CD14-positive monocyte (primary cell): ENCODE data around the gene PRDM5. TPM values are rescaled to one million over a fixed set of nuclear protein-coding genes. Genes with fewer than 3 reads are reported as not detected.

Experiments used
- DNase-seq, 3 donors: peaks; one replicate each; pipeline ENCODE4 v3.0.0-alpha.2; 2011 to 2022
- H2AFZ ChIP-seq: 2 replicates; pipeline ENCODE4 v1.6.0; 2012; ENCODE audit warnings: mild to moderate bottlenecking, low read depth, low read length, inconsistent platforms; ENCODE audit not compliant: insufficient read depth, poor library complexity, severe bottlenecking
- H3K27ac ChIP-seq, 2 donors: 1 replicate in 1 of 2; 2 replicates in 1 of 2; pipeline ENCODE4 v1.5.1; 2012 to 2013; ENCODE audit warnings: low read length in 2 of 2, control low read depth in 1 of 2, inconsistent platforms in 1 of 2, low read depth in 1 of 2, mild to moderate bottlenecking in 1 of 2
- H3K27me3 ChIP-seq, 2 donors: one replicate each; pipeline versions ENCODE4 v1.6.0 to v1.6.1; 2011 to 2013; ENCODE audit warnings: low read length in 2 of 2; ENCODE audit not compliant: control insufficient read depth in 2 of 2, insufficient read depth in 2 of 2
- H3K36me3 ChIP-seq, 2 donors: replicated peaks in 1 of 2; 1 replicate in 1 of 2; 2 replicates in 1 of 2; pipeline versions ENCODE4 v1.5.1 to v1.6.1; 2012 to 2013; ENCODE audit warnings: low read length in 2 of 2, control low read depth in 1 of 2, inconsistent platforms in 1 of 2, mild to moderate bottlenecking in 1 of 2; ENCODE audit not compliant: insufficient read depth in 2 of 2, control insufficient read depth in 1 of 2
- H3K4me1 ChIP-seq, 2 donors: 1 replicate in 1 of 2; 2 replicates in 1 of 2; pipeline versions ENCODE4 v1.5.1 to v1.6.1; 2012 to 2013; ENCODE audit warnings: low read length in 2 of 2, control low read depth in 1 of 2, inconsistent platforms in 1 of 2, mild to moderate bottlenecking in 1 of 2, moderate library complexity in 1 of 2; ENCODE audit not compliant: insufficient read depth in 2 of 2, control insufficient read depth in 1 of 2
- H3K4me2 ChIP-seq: replicated peaks from 2 replicates; pipeline ENCODE3; 2012; ENCODE audit warnings: low read length, moderate library complexity, mild to moderate bottlenecking; ENCODE audit not compliant: poor library complexity, severe bottlenecking; ENCODE audit errors: extremely low read depth
- H3K4me3 ChIP-seq, 3 experiments: fragments of 200-600 bp in 1 of 3; sonication (generic) in 1 of 3; replicated peaks in 1 of 3; 1 replicate in 2 of 3; 2 replicates in 1 of 3; pipeline ENCODE4 v1.5.1; 2011 to 2013; ENCODE audit warnings: low read length in 3 of 3, mild to moderate bottlenecking in 3 of 3, control low read depth in 2 of 3, low read depth in 2 of 3, inconsistent platforms in 1 of 3, moderate library complexity in 1 of 3
- H3K79me2 ChIP-seq: 2 replicates; pipeline ENCODE4 v1.6.0; 2012; ENCODE audit warnings: mild to moderate bottlenecking, control low read depth, inconsistent platforms, low read length, moderate library complexity; ENCODE audit not compliant: insufficient read depth
- H3K9ac ChIP-seq: 2 replicates; pipeline ENCODE4 v1.6.0; 2017; ENCODE audit warnings: low read length, mild to moderate bottlenecking; ENCODE audit not compliant: insufficient read depth, poor library complexity, severe bottlenecking
- H3K9me3 ChIP-seq, 2 donors: replicated peaks in 1 of 2; 1 replicate in 1 of 2; 2 replicates in 1 of 2; pipeline versions ENCODE4 v1.5.1 to v1.6.1; 2012 to 2013; ENCODE audit warnings: low read length in 2 of 2, control low read depth in 1 of 2; ENCODE audit not compliant: control insufficient read depth in 1 of 2, insufficient read depth in 1 of 2
- H4K20me1 ChIP-seq: 2 replicates; pipeline ENCODE4 v1.6.0; 2012; ENCODE audit warnings: mild to moderate bottlenecking, low read length, control low read depth, moderate library complexity; ENCODE audit not compliant: insufficient read depth
- H3K27ac Mint-ChIP-seq, 7 donors: one replicate each; pipeline ENCODE4 v1.8.0; 2020; ENCODE audit warnings: mild to moderate bottlenecking in 7 of 7, mixed read lengths in 7 of 7, moderate library complexity in 6 of 7, inconsistent platforms in 2 of 7
- H3K27me3 Mint-ChIP-seq, 3 donors: one replicate each; pipeline ENCODE4 v1.8.0; 2021 to 2022; ENCODE audit warnings: low read depth in 3 of 3, mild to moderate bottlenecking in 3 of 3, mixed read lengths in 3 of 3, moderate library complexity in 3 of 3, inconsistent platforms in 1 of 3
- H3K36me3 Mint-ChIP-seq, 2 donors: one replicate each; pipeline ENCODE4 v1.8.0; 2020; ENCODE audit warnings: mixed read lengths in 2 of 2, inconsistent platforms in 1 of 2, mild to moderate bottlenecking in 1 of 2
- H3K4me1 Mint-ChIP-seq: one replicate; pipeline ENCODE4 v1.8.0; 2020; ENCODE audit warnings: mild to moderate bottlenecking, mixed read lengths
- H3K4me3 Mint-ChIP-seq, 2 donors: one replicate each; pipeline ENCODE4 v1.8.0; 2020; ENCODE audit warnings: mild to moderate bottlenecking in 2 of 2, mixed read lengths in 2 of 2, moderate library complexity in 1 of 2
- H3K9me3 Mint-ChIP-seq, 7 donors: one replicate each; pipeline ENCODE4 v1.8.0; 2020 to 2022; ENCODE audit warnings: mixed read lengths in 7 of 7, mild to moderate bottlenecking in 6 of 7, moderate library complexity in 6 of 7, inconsistent platforms in 2 of 7
- CTCF ChIP-seq: fragments of 200-600 bp; IDR thresholded peaks from one replicate; pipeline ENCODE4 v1.8.0; 2022; ENCODE audit warnings: antibody characterized with exemption, mild to moderate bottlenecking
- whole genome bisulfite sequencing: methylation state at CpG from one replicate; pipeline ENCODE4 v1.1.5; 2013; ENCODE audit warnings: missing lambda C conversion rate; ENCODE audit not compliant: insufficient coverage; 5-methylcytosine and 5-hydroxymethylcytosine counted together
- intact Hi-C, 2 donors: fragments of 100-400 bp; cut with micrococcal nuclease; formaldehyde crosslinking; loops; one replicate each; pipeline versions ENCODE4 v1.15.0 to v1.15.1; 2023
- polyA plus RNA-seq, 3 donors: library from polyadenylated mRNA; depleted of rRNA in 1 of 3; unstranded in 2 of 3; stranded (reverse) in 1 of 3; fragments of 300-500 nt in 2 of 3; fragments of >200 nt in 1 of 3; fragmentation: Illumina TruSeq in 2 of 3; gene quantifications; 1 replicate in 2 of 3; 2 replicates in 1 of 3; pipeline ENCODE4 v1.2.3, GENCODE V29; 2012 to 2021

Gene PRDM5
- polyA plus RNA-seq, 3 donors = 0.12 to 0.25 (median 0.17) TPM

- no peak overlapping the region for H3K4me3 ChIP-seq
- Mint-ChIP-seq H3K4me3 (no peak overlapping the region), H3K36me3 (peaks cover 0 to 2% of the 10 kb centered on the region in 2 donors), H3K27me3 (peaks cover 0 to 2% (median 0%) of the 10 kb centered on the region in 3 donors), H3K9me3 (peaks cover 0 to 8% (median 0%) of the 10 kb centered on the region in 7 donors), H3K4me1 (no peaks in the 10 kb centered on the region), H3K27ac (no peak overlapping the region)
- no peak overlapping the region for H3K4me2 ChIP-seq
- no peaks in the 10 kb centered on the region for H3K79me2 ChIP-seq
- no peak for TF ChIP-seq CTCF
- no peaks in the 10 kb centered on the region for H3K4me1 ChIP-seq
- H3K27ac ChIP-seq = no peak overlapping the region
- H3K9ac ChIP-seq = no peak overlapping the region
- no peaks in the 10 kb centered on the region for H4K20me1 ChIP-seq
- no peaks in the 10 kb centered on the region for H3K36me3 ChIP-seq
- H3K9me3 ChIP-seq = no peaks in the 10 kb centered on the region
- WGBS = 0% methylated on average over 1 of the region's 4 CpGs
- no peak for DNase-seq
- no peaks in the 10 kb centered on the region for H3K27me3 ChIP-seq
- intact Hi-C loops = no loop called here
- no peak overlapping the region for H2AFZ ChIP-seq
These were observed 208.0 kb downstream of the PRDM5 start for GRCh38 chr4:120714417-120715010.

DNA sequence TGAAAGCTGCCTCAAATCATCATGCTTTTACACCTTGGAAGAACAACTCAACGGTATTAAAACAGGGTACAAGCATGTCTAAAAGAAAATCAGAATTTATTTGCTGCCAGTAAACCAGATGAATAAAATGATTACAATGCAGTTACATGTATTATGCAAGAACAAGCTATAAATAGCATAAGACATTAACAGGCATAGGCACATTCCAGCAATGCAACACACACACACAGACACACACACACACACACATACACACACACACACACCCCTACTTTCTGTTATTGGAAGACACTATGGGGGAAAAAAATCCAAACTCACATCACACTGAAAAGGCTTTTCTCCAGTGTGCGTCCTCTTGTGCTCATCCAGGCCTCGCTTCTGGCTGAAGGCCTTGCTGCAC, 212.5 kb downstream of the PRDM5 start:
- Histone ChIP-seq H3K4me3 (no peak overlapping the region), H3K79me2 (no peaks in the 10 kb centered on the region), H3K36me3 (no peaks in the 10 kb centered on the region), H3K4me2 (no peak overlapping the region), H2AFZ (no peak overlapping the region), H3K27ac (no peak overlapping the region), H3K9ac (no peak overlapping the region), H4K20me1 (no peaks in the 10 kb centered on the region), H3K4me1 (no peaks in the 10 kb centered on the region), H3K27me3 (no peaks in the 10 kb centered on the region), H3K9me3 (no peaks in the 10 kb centered on the region)
- TF ChIP-seq CTCF = no peak
- H3K27ac Mint-ChIP-seq = no peak overlapping the region
- no CpG with 5 or more reads among the region's 3 CpGs for WGBS
- H3K4me3 Mint-ChIP-seq = no peak overlapping the region
- H3K36me3 Mint-ChIP-seq = peaks cover 0 to 2% of the 10 kb centered on the region in 2 donors
- DNase-seq = no peak
- peaks cover 0 to 4% (median 0%) of the 10 kb centered on the region in 3 donors for H3K27me3 Mint-ChIP-seq
- H3K4me1 Mint-ChIP-seq = no peaks in the 10 kb centered on the region
- intact Hi-C loops = no loop called here
- peaks cover 0 to 8% (median 3%) of the 10 kb centered on the region in 7 donors for H3K9me3 Mint-ChIP-seq
